Vagina (tissue), 2 donors: ENCODE measurements around the gene DEUP1.

Experiments used
- POLR2A ChIP-seq, 2 donors: fragments of 450-650 bp; IDR thresholded peaks; one replicate each; pipeline ENCODE4 v1.6.1; 2017; ENCODE audit warnings: antibody characterized with exemption in 2 of 2, mild to moderate bottlenecking in 2 of 2, moderate library complexity in 2 of 2
- POLR2AphosphoS5 ChIP-seq, 2 donors: sonication (generic); formaldehyde crosslinking; IDR thresholded peaks; one replicate each; pipeline ENCODE4 v1.9.0; 2017; ENCODE audit warnings: antibody characterized with exemption in 2 of 2, mild to moderate bottlenecking in 2 of 2, low read depth in 1 of 2; ENCODE audit not compliant: insufficient read depth in 1 of 2
- TF ChIP-seq, protein P1 (sequence below), 3 experiments: fragments of 450-650 bp in 2 of 3; fragments of 200-600 bp in 1 of 3; sonication (generic) in 1 of 3; IDR thresholded peaks; one replicate each; pipeline ENCODE4 v1.5.1; 2017 to 2019; ENCODE audit warnings: antibody characterized with exemption in 3 of 3, mild to moderate bottlenecking in 2 of 3, moderate library complexity in 2 of 3

DNA sequence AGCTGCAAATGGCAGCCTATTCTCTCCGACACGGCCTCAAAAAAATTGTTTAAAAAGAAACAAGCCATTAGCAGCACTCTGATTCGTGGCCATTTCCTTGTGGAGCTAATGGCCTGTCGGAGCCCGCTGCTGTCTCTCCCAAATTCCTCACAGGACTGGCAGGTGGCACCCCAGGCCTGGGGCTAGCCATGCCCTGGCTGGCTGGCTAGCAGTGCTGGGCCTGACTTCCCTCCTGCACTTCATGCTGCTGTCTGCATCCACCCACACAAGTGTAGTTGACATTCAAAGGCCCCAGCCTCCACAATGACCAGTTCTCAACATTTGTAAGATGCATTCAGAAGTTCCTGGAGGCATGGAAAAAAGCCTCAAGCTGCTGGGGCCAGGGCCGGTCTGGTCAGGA lies 151.2 kb downstream of the DEUP1 start:
- TF ChIP-seq POLR2A (IDR thresholded peaks at IDR 0.05) (no peak), POLR2AphosphoS5 (IDR thresholded peaks at IDR 0.05; ENCODE audit: insufficient read depth in 1 of 2, low read depth in 1 of 2) (no peak)
- TF ChIP-seq, protein P1, sequence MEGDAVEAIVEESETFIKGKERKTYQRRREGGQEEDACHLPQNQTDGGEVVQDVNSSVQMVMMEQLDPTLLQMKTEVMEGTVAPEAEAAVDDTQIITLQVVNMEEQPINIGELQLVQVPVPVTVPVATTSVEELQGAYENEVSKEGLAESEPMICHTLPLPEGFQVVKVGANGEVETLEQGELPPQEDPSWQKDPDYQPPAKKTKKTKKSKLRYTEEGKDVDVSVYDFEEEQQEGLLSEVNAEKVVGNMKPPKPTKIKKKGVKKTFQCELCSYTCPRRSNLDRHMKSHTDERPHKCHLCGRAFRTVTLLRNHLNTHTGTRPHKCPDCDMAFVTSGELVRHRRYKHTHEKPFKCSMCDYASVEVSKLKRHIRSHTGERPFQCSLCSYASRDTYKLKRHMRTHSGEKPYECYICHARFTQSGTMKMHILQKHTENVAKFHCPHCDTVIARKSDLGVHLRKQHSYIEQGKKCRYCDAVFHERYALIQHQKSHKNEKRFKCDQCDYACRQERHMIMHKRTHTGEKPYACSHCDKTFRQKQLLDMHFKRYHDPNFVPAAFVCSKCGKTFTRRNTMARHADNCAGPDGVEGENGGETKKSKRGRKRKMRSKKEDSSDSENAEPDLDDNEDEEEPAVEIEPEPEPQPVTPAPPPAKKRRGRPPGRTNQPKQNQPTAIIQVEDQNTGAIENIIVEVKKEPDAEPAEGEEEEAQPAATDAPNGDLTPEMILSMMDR (IDR thresholded peaks at IDR 0.05): no peak
